MM.1S (cell line): ENCODE measurements around the gene HS6ST3.

ENCODE experiments used
- CTCF ChIP-seq: fragments of 300-600 bp; sonication (generic); IDR thresholded peaks from 2 replicates; pipeline ENCODE4 v1.5.1; 2016; ENCODE audit warnings: antibody characterized with exemption, low read length, mixed read lengths
- EZH2 ChIP-seq: fragments of 300-600 bp; sonication (generic); optimal IDR thresholded peaks from 2 replicates; pipeline ENCODE3; 2017; ENCODE audit warnings: low read depth, mild to moderate bottlenecking, antibody characterized with exemption, low read length, mixed read lengths

- TF ChIP-seq EZH2 (no peak), CTCF (no peak)
These were observed 331.4 kb downstream of the HS6ST3 start for GRCh38 chr13:96421314-96421713.
